ENCODE results near the gene PIGA.
"Not testable (repeated sequence)": the region's sequence is repeated elsewhere in the genome, so short reads cannot be mapped to it uniquely, and the experiment has no call there.

PIGA gene

GRCh38 chrX:15310117-15310516, 25.2 kb downstream of the PIGA start:
- DNase-seq (ENCODE audit: low read depth): peak; percentile 8
- H3K4me3 ChIP-seq (ENCODE audit: low read length): no peak overlapping the region
- no peak for TF ChIP-seq CTCF (conservative IDR thresholded peaks at IDR 0.05; ENCODE audit: low read length)

GRCh38 chrX:15305899-15306298, 29.4 kb downstream of the PIGA start:
- not testable (repeated sequence) for DNase-seq (ENCODE audit: low read depth); H3K4me3 ChIP-seq (ENCODE audit: low read length)

- no peak for TF ChIP-seq CTCF (conservative IDR thresholded peaks at IDR 0.05; ENCODE audit: low read length)
- peak; percentile 40 for DNase-seq (ENCODE audit: low read depth)
- H3K4me3 ChIP-seq (ENCODE audit: low read length): no peak overlapping the region
These were observed 33.4 kb downstream of the PIGA start for GRCh38 chrX:15301924-15302323.

GRCh38 chrX:15299941-15300851, 35.1 kb downstream of the PIGA start:
- DNase-seq (ENCODE audit: low read depth): peak; percentile 17
- peak; percentile 55 for TF ChIP-seq CTCF (conservative IDR thresholded peaks at IDR 0.05; ENCODE audit: low read length)
- H3K4me3 ChIP-seq (ENCODE audit: low read length): no peak overlapping the region

GRCh38 chrX:15298780-15299179, 36.5 kb downstream of the PIGA start:
- no peak overlapping the region for H3K4me3 ChIP-seq (ENCODE audit: low read length)
- no peak for TF ChIP-seq CTCF (conservative IDR thresholded peaks at IDR 0.05; ENCODE audit: low read length)
- DNase-seq (ENCODE audit: low read depth): no peak

- no peak for DNase-seq (ENCODE audit: low read depth)
- TF ChIP-seq CTCF (conservative IDR thresholded peaks at IDR 0.05; ENCODE audit: low read length): no peak
- H3K4me3 ChIP-seq (ENCODE audit: low read length): no peak overlapping the region
These were observed 37.1 kb downstream of the PIGA start for GRCh38 chrX:15298201-15298600.

- DNase-seq (ENCODE audit: low read depth): no peak
- TF ChIP-seq CTCF (conservative IDR thresholded peaks at IDR 0.05; ENCODE audit: low read length): no peak
- H3K4me3 ChIP-seq (ENCODE audit: low read length): no peak overlapping the region
These were observed 41.9 kb downstream of the PIGA start for GRCh38 chrX:15293451-15293850.

Measured in AG10803 (cell line).